Erythroblast (primary cell): ENCODE data around the gene NTSR1.

Experiments used
- DNase-seq, 2 experiments: peaks; one replicate each; lab custom pipeline; 2025; lab: John Stamatoyannopoulos, UW
- GATA1 ChIP-seq: IDR thresholded peaks from 2 replicates; pipeline ENCODE4 v1.6.1; 2011; ENCODE audit warnings: low read depth, mild to moderate bottlenecking, control low read depth, low read length, moderate library complexity
- POLR2A ChIP-seq: IDR thresholded peaks from 2 replicates; pipeline ENCODE4 v1.6.1; 2011; ENCODE audit warnings: mild to moderate bottlenecking, low read length

The NTSR1 gene

DNA sequence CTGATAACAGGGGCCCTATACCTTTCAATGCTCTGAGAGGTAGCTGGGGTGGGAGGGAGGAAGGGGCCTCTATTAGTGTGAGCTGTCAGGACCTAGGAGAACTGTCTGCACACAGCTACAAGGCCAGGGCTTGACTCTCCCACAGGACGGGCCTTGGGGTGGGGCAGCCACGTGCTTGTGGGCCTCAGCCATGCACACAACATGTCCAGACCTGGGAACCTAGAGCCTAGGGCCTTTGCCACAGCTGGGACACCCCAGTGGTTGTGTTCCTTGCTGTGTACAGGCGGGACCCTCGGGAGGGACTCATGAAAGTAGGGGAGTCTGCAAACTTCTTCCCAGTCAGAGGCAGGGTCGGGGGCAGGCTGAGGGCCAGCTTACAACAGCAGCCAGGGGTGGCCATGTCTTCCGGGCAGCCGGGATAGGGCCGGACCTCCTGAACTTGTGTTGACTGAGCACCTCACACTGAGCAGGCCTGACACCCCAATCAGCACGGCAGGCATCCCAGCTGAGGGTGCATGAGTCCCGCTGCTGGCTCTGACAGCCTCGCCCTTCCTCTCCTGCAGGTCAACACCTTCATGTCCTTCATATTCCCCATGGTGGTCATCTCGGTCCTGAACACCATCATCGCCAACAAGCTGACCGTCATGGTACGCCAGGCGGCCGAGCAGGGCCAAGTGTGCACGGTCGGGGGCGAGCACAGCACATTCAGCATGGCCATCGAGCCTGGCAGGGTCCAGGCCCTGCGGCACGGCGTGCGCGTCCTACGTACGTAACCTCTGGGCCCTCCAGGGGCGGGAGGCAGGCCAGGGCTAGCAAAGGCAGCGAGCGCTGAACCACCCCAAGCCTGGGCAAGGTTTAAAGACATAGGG is 45.7 kb downstream of the NTSR1 start:
- TF ChIP-seq POLR2A, result no peak
- no peak for TF ChIP-seq GATA1
- no peak for DNase-seq

DNA sequence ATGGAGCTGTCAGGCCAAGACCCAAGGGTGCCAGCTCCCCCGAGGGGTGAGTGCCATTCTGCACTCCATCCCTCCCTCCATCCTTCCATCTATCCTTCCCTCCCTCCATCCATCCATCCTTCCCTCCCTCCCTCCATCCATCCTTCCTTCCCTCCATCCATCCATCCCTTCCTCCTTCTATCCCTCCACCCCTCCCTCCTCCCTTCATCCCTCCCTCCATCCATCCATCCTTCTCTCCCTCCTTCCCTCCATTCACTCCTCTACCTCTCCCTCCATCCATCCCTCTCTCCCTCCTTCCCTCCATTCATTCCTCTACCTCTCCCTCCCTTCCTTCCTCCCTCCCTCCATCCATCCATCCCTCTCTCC is 46.3 kb downstream of the NTSR1 start:
- TF ChIP-seq POLR2A, result no peak
- TF ChIP-seq GATA1, result no peak
- no peak for DNase-seq

GRCh38 chr20:62755817-62756724 is 47.4 kb downstream of the NTSR1 start:
- DNase-seq, result no peak
- TF ChIP-seq POLR2A (no peak), GATA1 (no peak)

DNA sequence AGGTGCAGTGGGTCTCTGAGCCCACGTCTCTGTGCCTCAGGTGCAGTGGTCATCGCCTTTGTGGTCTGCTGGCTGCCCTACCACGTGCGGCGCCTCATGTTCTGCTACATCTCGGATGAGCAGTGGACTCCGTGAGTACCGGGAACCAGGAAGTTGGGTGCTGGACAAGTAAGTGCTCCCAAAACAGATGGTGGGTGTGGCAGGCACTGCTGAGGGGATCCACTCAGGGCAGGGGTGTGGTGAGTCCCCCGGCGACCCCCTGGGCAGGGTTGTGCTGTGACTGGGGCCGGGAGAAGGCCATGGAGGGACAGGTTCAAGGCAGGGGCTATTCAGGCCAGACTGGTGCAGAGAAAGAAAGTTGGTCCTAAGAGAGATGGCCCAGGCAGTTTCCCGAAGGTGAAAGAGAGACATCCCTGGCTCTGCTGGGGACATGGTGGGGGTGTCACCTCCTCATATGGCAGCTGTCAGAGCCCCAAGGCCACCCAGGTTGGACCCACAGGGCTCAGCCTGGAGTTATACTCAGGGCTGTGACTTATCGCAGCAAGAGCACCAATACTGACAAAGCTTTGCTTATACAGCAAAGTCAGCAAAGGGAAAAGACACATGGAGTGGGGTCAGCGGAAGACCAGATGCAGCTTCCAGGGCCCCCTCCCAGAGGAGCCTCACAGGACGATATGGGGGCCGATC is 49.7 kb downstream of the NTSR1 start:
- no peak for DNase-seq
- TF ChIP-seq POLR2A (no peak), GATA1 (no peak)

- no peak for DNase-seq
- no peak for TF ChIP-seq GATA1
- TF ChIP-seq POLR2A, result no peak
Observed at GRCh38 chr20:62759981-62760431, 51.4 kb downstream of the NTSR1 start.

DNA sequence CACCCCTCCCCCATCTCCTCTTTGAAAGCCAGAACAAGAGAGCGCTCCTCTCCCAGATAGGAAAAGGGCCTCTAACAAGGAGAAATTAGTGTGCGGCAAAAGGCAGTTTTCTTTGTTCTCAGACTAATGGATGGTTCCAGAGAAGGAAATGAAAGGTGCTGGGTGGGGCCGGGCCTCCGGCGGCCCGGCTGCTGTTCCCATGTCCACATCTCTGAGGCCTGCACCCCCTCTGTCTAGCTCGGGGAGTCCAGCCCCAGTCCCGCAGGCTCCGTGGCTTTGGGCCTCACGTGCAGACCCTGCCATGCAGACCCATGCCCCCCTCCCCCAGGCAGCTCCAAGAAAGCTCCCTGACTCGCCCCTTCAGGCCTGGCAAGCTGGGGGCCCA is 51.8 kb downstream of the NTSR1 start:
- DNase-seq, result no peak
- TF ChIP-seq GATA1, result no peak
- no peak for TF ChIP-seq POLR2A

DNA sequence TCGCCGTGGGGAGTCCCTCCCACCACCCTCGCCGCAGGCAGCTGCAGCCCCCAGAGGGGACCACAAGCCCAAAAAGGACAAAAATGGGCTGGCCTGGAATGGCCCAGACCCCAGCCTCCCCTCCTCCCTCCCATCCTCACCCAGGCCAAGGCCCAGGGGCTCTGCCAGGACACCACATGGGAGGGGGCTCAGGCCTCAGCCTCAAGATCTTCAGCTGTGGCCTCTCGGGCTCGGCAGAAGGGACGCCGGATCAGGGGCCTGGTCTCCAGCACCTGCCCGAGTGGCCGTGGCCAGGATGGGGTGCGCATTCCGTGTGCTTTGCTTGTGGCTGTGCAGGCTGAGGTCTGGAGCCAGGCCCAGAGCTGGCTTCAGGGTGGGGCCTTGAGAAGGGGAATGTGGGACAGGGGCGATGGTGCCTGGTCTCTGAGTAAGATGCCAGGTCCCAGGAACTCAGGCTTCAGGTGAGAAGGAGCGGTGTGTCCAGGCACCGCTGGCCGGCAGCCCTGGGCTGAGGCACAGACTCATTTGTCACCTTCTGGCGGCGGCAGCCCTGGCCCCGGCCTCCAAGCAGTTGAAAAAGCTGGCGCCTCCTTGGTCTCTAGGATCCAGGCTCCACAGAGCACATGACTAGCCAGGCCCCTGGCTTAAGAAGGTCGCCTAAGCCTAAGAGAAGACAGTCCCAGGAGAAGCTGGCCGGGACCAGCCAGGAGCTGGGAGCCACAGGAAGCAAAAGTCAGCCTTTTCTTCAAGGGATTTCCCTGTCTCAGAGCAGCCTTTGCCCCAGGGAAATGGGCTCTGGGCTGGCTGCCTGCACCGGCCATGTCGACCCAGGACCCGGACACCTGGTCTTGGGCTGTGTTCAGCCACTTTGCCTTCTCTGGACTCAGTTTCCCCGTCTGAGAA is 52.5 kb downstream of the NTSR1 start:
- no peak for TF ChIP-seq POLR2A
- TF ChIP-seq GATA1, result no peak
- no peak for DNase-seq

- no peak for TF ChIP-seq POLR2A
- TF ChIP-seq GATA1, result no peak
- no peak for DNase-seq
Observed at GRCh38 chr20:62761759-62762131, 53.1 kb downstream of the NTSR1 start.

DNA sequence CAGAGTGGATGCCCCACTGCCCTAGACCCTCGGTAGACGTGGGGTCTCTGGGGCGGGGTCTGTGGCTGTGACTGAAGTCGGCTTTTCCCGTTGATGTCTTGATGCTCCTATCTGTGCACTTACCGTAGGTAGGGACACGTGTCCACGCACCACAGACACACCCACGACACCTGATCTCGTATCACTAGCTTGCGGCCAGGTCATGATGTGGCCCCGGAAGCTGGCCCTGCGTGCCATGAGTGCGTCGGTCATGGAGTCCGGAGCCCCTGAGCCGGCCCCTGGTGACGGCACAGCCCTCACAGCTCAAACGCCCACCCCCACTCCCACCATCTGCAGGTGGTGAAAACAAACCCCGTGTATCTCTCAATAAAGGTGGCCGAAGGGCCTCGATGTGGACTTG is 53.7 kb downstream of the NTSR1 start:
- no peak for DNase-seq
- TF ChIP-seq POLR2A (no peak), GATA1 (no peak)

- TF ChIP-seq POLR2A, result no peak
- TF ChIP-seq GATA1, result no peak
- no peak for DNase-seq
Observed at GRCh38 chr20:62762801-62763368, 54.2 kb downstream of the NTSR1 start.

DNA sequence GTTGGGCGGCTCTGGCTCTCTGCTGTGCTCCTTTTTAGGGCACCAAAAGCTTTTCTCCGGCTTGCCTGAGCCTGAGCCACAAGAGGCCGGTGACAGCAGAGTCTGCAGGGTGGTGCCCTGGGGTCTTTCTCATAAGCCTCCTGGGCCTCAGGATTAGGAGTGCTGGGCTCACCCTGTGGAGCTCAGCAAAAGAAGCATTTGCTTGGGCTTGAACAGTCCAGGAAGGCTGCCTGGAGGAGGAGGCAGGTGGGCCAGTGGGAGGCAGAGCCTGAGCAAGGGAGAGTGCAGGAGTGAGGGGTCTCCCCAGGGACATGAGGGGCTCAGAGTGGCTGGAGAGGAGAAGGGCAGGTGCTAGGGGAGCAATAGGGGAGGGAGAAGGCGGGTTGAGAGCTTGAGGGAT is 54.8 kb downstream of the NTSR1 start:
- no peak for DNase-seq
- TF ChIP-seq POLR2A, result no peak
- TF ChIP-seq GATA1, result no peak

DNA sequence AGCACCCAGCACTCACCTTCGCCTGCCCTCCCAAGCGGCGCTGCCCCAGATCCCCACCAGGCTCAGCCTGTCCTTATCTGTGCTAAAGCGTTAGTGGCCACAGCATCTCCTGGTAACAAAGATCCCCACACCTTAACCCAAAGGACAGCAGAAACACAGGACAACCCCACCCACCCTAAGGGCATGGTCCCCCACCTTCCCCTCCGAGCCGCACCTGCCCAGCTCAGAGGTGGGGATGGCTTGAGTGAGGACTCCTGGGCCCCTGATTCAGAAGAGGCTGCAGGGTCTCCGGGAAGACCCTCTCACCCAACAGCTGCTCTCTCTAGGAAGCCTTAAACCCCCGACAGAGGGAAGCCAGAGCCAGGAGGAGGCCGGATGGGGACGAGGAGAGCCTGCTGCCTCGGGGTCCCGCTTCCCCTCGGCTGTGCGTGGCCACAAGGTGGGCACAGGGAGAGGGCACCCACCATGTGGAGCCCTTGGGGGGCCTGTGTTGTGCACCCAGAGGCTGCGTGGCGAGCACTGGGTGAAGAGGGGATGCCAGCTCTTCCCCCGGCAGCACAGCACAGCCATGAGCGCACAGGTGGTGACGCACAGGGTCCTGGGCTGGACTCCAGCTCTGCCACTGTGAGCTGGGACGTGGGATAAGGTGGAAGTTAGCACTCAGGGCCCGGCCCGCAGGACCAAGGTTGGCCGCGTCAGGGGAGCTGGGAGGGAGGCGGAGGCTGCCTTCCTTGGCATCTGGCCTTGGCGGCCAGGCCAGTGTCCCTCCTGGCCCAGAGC is 55.7 kb downstream of the NTSR1 start:
- TF ChIP-seq GATA1 (no peak), POLR2A (no peak)
- DNase-seq, result no peak
